ENCODE results near the gene MUCL1.
"Not testable (repeated sequence)": the region's sequence is repeated elsewhere in the genome, so short reads cannot be mapped to it uniquely, and the experiment has no call there.

MUCL1 gene

GRCh38 chr12:54853933-54854538, at the start of gene MUCL1:
MUCL1 (plus strand) TSS chr12:54854516; CDS start chr12:54854583, 67 bp downstream.
- peak; percentile 79 for DNase-seq

- DNase-seq: no peak
These were observed 32.6 kb upstream of the MUCL1 start for GRCh38 chr12:54821676-54822075.

- no peak for DNase-seq
These were observed 29.9 kb upstream of the MUCL1 start for GRCh38 chr12:54824402-54824801.

GRCh38 chr12:54829511-54829910, 24.8 kb upstream of the MUCL1 start:
- no peak for DNase-seq

GRCh38 chr12:54830199-54830598, 24.1 kb upstream of the MUCL1 start:
- DNase-seq: no peak

GRCh38 chr12:54831631-54832030, 22.7 kb upstream of the MUCL1 start:
- DNase-seq: no peak

- no peak for DNase-seq
These were observed 14.0 kb upstream of the MUCL1 start for GRCh38 chr12:54840244-54840865.

GRCh38 chr12:54857406-54857805, 3.1 kb downstream of the MUCL1 start:
- no peak for DNase-seq

GRCh38 chr12:54858562-54858961, 4.2 kb downstream of the MUCL1 start:
- DNase-seq: no peak

GRCh38 chr12:54859502-54859901, 5.2 kb downstream of the MUCL1 start:
- no peak for DNase-seq

GRCh38 chr12:54861927-54862326, 7.6 kb downstream of the MUCL1 start:
- no peak for DNase-seq

- DNase-seq: no peak
These were observed 9.8 kb downstream of the MUCL1 start for GRCh38 chr12:54863948-54864618.

GRCh38 chr12:54865683-54866324, 11.5 kb downstream of the MUCL1 start:
- peak; percentile 18 for DNase-seq

GRCh38 chr12:54868690-54869089, 14.4 kb downstream of the MUCL1 start:
- DNase-seq: no peak

- DNase-seq: no peak
These were observed 15.7 kb downstream of the MUCL1 start for GRCh38 chr12:54870048-54870447.

GRCh38 chr12:54870617-54871016, 16.3 kb downstream of the MUCL1 start:
- DNase-seq: no peak

- DNase-seq: no peak
These were observed 24.8 kb downstream of the MUCL1 start for GRCh38 chr12:54879150-54879549.

- no peak for DNase-seq
These were observed 25.3 kb downstream of the MUCL1 start for GRCh38 chr12:54879579-54879978.

- no peak for DNase-seq
These were observed 27.8 kb downstream of the MUCL1 start for GRCh38 chr12:54882079-54882478.

GRCh38 chr12:54882597-54882996, 28.3 kb downstream of the MUCL1 start:
- DNase-seq: not testable (repeated sequence)

- not testable (repeated sequence) for DNase-seq
These were observed 34.1 kb downstream of the MUCL1 start for GRCh38 chr12:54888428-54888827.

GRCh38 chr12:54890339-54890738, 36.0 kb downstream of the MUCL1 start:
- no peak for DNase-seq

- DNase-seq: no peak
These were observed 37.6 kb downstream of the MUCL1 start for GRCh38 chr12:54891717-54892478.

Data from stimulated activated CD4-positive, alpha-beta T cell treated with anti-CD3 and anti-CD28 coated beads, Interleukin-15, amount 100 ng/mL, for 24 hours (primary cell).